Right cardiac atrium (tissue), 5 donors: ENCODE data around the gene SF3B6. TPM values are rescaled to one million over a fixed set of nuclear protein-coding genes. Genes with fewer than 3 reads are reported as not detected.
"Not testable (repeated sequence)": the region's sequence is repeated elsewhere in the genome, so short reads cannot be mapped to it uniquely, and the experiment has no call there.

Experiments
- ATAC-seq, 2 donors: fragments of 200-7000 bp; cut with Tn5 transposase; one replicate each; pipeline versions ENCODE4 v1.8.0 to v1.9.1; 2020; ENCODE audit warnings: moderate library complexity in 2 of 2, mild to moderate bottlenecking in 1 of 2
- DNase-seq, 3 donors: peaks; one replicate each; pipeline ENCODE4 v3.0.0-alpha.2; 2020
- H3K27ac ChIP-seq: one replicate; pipeline ENCODE4 v1.5.1; 2013; ENCODE audit warnings: mild to moderate bottlenecking, low read length, control low read depth, moderate library complexity
- H3K27me3 ChIP-seq: one replicate; pipeline ENCODE4 v1.6.1; 2013; ENCODE audit not compliant: control insufficient read depth, insufficient read depth
- H3K4me1 ChIP-seq: one replicate; pipeline ENCODE4 v1.6.1; 2013; ENCODE audit warnings: low read length; ENCODE audit not compliant: control insufficient read depth, insufficient read depth
- H3K4me3 ChIP-seq: one replicate; pipeline ENCODE4 v1.5.1; 2013; ENCODE audit warnings: low read length, control low read depth
- H3K9me3 ChIP-seq: one replicate; pipeline ENCODE4 v1.6.1; 2013; ENCODE audit warnings: low read length; ENCODE audit not compliant: control insufficient read depth
- WGBS: extraction: QIAGEN DNeasy Blood & Tissue Kit; methylation state at CpG from one replicate; pipeline ENCODE4 v1.1.7; 2013; 5-methylcytosine and 5-hydroxymethylcytosine counted together
- intact Hi-C, 4 donors: fragments of 100-400 bp; cut with DNase I; formaldehyde crosslinking; loops; one replicate each; pipeline versions ENCODE4 v1.11.0 to v1.14.0; 2022 to 2023
- polyA plus RNA-seq: library from polyadenylated mRNA; stranded (reverse); fragments of 200-250 nt; gene quantifications from one replicate; pipeline ENCODE4 v1.2.3, GENCODE V29; 2013
- total RNA-seq, 4 donors: library from RNA; stranded (reverse); fragmentation: NEBNext Ultra II Directional; extraction: Animal tissue kit (Norgen Biotek cat#: 25700); gene quantifications; one replicate each; pipeline ENCODE4 v1.2.1, GENCODE V29; 2021
- donor health status: healthy with polysubstance abuse.
- donor health status: DM: no; HTN: yes; CAD: no.
- donor health status: DM: no; HTN: no; CAD: no.
- donor health status: DM: no; HTN: yes; CAD: no; lungs with severe emphysema.
- donor health status: DM: yes; HTN: yes; CAD: no.

Gene SF3B6
- total and polyA plus RNA-seq, 5 donors, result 54.7 to 101 (median 58.6) TPM

DNA sequence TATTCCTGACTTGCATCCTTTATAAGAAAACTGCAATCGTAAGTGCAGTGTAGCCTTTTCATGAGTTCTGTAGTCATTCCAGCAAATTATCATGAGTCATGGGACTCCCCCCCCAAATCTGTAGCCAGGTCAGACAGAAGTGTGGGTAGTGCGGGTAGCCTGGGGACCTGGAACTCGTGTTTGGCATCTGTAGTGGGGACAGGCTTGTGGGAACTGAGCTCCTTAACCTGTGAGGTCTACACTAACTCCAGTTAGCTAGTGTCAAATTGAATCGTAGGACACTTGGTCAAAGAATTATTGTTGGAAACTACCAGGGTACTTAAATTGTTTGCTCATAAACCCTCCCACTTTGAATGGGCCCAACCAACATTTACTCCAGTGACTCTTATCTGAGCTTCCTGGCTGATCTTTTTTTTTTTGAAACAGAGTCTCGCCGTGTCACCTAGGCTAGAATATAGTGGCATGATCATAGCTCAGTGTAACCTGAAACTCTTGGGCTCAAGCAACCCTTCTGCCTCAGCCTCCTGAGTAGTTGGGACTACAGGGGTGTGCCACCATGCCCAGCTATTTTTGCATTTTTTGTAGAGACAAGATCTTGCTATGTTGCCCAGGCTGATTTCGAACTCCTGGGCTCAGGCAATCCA is 34.7 kb upstream of the SF3B6 start:
- H3K27me3 ChIP-seq, result no peaks in the 10 kb centered on the region
- no peak overlapping the region for H3K4me3 ChIP-seq
- ATAC-seq (no peak), DNase-seq (no peak)
- no peaks in the 10 kb centered on the region for H3K4me1 ChIP-seq
- intact Hi-C loops, result no loop called here
- WGBS, result 82% methylated on average over 7 of the region's 7 CpGs
- no peaks in the 10 kb centered on the region for H3K9me3 ChIP-seq
- peak overlapping the region; percentile 83 for H3K27ac ChIP-seq

DNA sequence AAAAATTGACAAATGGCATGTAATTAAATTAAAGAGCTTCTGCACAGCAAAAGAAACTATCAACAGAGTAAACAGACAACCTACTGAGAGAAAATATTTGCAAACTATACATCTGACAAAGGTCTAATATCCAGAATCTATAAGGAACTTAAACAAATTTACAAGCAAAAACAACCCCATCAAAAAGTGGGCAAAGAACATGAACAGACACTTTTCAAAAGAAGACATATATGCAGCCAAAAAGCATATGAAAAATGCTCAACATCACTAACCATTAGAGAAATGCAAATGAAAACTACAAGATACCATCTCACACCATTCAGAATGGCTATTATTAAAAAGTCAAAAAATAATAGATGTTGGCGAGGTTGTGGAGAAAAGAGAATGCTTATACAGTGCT is 33.3 kb upstream of the SF3B6 start:
- intact Hi-C loops, H3K27ac ChIP-seq, DNase-seq, H3K27me3 ChIP-seq, H3K9me3 ChIP-seq, H3K4me1 ChIP-seq, ATAC-seq, H3K4me3 ChIP-seq: not testable (repeated sequence)
- WGBS, result 100% methylated on average over 1 of the region's 1 CpG

DNA sequence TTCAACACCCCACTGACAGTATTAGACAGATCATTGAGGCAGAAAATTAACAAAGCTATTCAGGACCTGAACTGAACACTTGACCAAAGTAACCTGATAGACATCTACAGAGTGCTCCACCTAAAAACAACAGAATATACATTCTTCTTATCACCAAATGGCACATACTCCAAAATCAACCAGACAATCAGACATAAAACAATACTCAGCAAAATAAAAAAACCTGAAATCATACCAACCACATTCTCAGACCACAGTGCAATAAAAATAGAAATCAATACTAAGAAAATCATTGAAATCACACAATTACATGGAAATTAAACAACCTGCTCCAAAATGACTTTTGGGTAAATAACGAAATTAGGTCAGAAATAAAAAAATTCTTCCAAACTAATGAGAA is 31.2 kb upstream of the SF3B6 start:
- H3K27ac ChIP-seq, result no peak overlapping the region
- no peak overlapping the region for H3K4me3 ChIP-seq
- no peaks in the 10 kb centered on the region for H3K27me3 ChIP-seq
- DNase-seq, result no peak
- 94% methylated on average over 1 of the region's 1 CpG for WGBS
- intact Hi-C loops, result no loop called here
- ATAC-seq, result no peak
- no peaks in the 10 kb centered on the region for H3K4me1 ChIP-seq
- no peaks in the 10 kb centered on the region for H3K9me3 ChIP-seq

DNA sequence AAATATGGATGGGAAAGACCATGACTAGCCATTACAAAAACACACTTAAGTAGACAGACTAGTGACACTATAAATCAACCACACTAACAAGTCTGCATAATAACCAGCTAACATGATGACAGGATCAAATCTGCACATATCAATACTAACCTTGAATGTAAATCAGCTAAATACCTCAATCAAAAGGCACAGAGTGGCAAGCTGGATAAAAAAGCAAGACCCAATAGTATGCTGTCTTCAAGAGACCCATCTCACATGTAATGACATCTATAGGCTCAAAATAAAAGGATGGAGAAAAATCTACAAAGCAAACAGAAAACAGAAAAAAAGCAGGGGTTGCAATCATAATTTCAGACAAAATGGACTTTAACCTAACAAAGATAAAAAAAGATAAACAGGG is 30.7 kb upstream of the SF3B6 start:
- no peak for DNase-seq
- H3K27me3 ChIP-seq, result no peaks in the 10 kb centered on the region
- H3K4me3 ChIP-seq, result no peak overlapping the region
- no peak for ATAC-seq
- H3K9me3 ChIP-seq, result no peaks in the 10 kb centered on the region
- no peak overlapping the region for H3K27ac ChIP-seq
- intact Hi-C loops, result no loop called here
- H3K4me1 ChIP-seq, result no peaks in the 10 kb centered on the region

DNA sequence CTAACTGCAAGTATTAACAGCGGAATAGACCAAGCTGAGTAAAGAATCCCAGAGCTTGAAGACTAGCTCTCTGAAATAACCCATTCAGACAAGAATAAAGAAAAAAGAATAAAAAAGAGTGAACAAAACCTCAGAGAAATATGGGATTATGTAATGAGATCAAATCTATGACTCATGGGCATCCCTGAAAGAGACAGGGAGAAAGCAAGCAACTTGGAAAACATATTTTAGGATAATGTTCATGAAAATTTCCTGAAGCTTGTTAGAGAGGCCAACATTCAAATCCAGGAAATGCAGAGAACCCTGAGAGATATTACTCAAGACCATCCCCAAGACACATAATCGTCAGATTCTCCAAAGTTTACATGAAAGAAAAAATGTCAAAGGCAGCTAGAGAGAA is 29.7 kb upstream of the SF3B6 start:
- WGBS, result 20% methylated on average over 2 of the region's 2 CpGs
- no peak overlapping the region for H3K4me3 ChIP-seq
- DNase-seq (no peak), ATAC-seq (no peak)
- H3K9me3 ChIP-seq, result no peaks in the 10 kb centered on the region
- no peaks in the 10 kb centered on the region for H3K27me3 ChIP-seq
- intact Hi-C loops, result no loop called here
- H3K4me1 ChIP-seq, result no peaks in the 10 kb centered on the region
- H3K27ac ChIP-seq, result no peak overlapping the region

DNA sequence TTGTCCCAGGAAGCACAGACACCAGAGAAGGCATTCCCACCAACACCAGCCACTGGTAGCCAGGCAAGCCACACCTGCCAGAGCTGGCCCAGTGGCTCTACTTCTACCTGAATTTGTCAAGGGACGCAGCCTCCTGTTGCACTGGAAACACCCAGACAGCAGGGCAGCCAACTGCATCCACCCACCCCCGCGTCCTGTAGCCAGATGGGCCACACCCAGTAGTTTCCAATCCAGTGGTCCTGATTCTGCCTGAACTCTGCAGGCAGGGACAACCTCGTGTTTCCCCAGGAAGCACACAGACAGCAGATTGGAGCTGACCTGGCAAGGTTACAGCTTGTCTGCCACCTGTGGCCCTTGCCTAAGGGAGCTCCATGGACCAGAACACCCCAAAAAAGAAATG is 28.8 kb upstream of the SF3B6 start:
- WGBS, result 75% methylated on average over 4 of the region's 4 CpGs
- Histone ChIP-seq H3K27me3 (no peaks in the 10 kb centered on the region), H3K27ac (no peak overlapping the region), H3K4me3 (no peak overlapping the region), H3K9me3 (no peaks in the 10 kb centered on the region), H3K4me1 (no peaks in the 10 kb centered on the region)
- peak; percentile 40 to 79 for ATAC-seq
- no peak for DNase-seq
- intact Hi-C loops, result no loop called here

DNA sequence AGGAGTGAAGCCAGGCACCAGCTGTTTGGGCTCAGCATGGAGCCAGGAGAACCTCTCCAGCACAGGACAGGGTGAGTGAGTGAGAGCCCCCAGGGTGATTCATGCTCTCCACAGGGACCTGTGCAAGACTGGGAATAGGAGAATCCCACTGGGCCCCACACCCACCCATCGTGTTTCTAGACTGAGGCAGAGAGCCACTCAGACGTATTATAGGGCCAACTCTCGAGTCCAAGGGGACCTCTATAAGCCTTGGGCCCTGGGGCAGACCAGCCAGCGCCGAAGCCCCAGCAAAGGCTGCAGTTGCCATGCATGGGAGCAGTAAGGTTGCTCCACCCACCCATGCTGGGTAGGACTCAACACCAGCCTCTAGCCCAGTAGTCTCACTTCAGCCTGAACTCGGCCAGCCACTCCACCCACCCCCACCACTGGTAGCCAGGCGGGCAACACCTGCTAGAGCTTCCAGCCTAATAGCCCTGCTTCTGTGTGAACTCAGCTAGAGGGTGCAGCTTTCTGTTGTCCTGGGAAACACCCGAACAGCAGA is 28.1 kb upstream of the SF3B6 start:
- Histone ChIP-seq H3K9me3 (no peaks in the 10 kb centered on the region), H3K27me3 (no peaks in the 10 kb centered on the region), H3K4me3 (no peak overlapping the region), H3K27ac (no peak overlapping the region), H3K4me1 (no peaks in the 10 kb centered on the region)
- ATAC-seq, result peak in 1 of 2 donors; percentile 13
- 95% methylated on average over 8 of the region's 8 CpGs for WGBS
- DNase-seq, result no peak
- intact Hi-C loops, result no loop called here

DNA sequence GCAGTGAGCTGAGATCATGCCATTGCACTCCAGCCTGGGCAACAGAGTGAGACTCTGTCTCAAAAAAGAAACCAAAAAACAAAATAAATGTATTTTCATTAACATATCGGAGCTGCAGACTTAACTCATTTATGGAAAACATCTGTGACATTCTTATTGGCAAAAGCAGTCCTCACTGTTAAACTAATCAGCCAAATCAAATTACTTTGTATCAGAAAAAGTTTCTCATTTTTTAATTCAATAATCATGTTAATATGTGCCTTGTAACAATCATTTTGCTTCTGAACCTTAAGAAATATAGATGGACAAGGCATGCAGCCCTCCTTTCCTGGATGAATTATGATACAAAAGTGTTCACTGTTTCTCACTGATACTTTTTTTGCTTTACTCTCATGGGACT is 26.6 kb upstream of the SF3B6 start:
- Histone ChIP-seq H3K27me3 (no peaks in the 10 kb centered on the region), H3K27ac (no peak overlapping the region), H3K4me1 (no peaks in the 10 kb centered on the region), H3K4me3 (no peak overlapping the region), H3K9me3 (no peaks in the 10 kb centered on the region)
- no peak for ATAC-seq
- WGBS, result 96% methylated on average over 1 of the region's 1 CpG
- DNase-seq, result no peak
- intact Hi-C loops, result no loop called here

DNA sequence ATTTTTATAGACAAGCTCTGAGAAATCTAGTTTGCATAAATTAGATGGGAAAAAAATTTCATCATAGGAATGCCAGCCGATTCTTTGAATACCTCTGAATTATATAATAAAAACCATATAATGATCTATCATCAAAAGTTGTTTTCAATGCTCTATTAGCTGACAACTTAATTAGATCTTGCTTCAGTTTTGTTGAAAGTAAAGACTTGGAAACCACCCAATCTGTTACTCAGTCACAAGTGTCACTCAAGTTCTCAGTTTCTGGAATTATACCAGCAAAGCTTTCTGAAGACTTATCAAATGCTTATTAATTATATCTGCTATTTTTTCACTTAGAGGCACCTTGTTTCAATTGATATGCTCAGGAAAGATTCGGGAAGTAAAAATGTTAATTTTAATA is 25.9 kb upstream of the SF3B6 start:
- no peaks in the 10 kb centered on the region for H3K27me3 ChIP-seq
- no peak overlapping the region for H3K4me3 ChIP-seq
- no peak overlapping the region for H3K27ac ChIP-seq
- ATAC-seq (no peak), DNase-seq (no peak)
- 96% methylated on average over 2 of the region's 2 CpGs for WGBS
- H3K4me1 ChIP-seq, result no peaks in the 10 kb centered on the region
- intact Hi-C loops, result no loop called here
- H3K9me3 ChIP-seq, result no peaks in the 10 kb centered on the region

DNA sequence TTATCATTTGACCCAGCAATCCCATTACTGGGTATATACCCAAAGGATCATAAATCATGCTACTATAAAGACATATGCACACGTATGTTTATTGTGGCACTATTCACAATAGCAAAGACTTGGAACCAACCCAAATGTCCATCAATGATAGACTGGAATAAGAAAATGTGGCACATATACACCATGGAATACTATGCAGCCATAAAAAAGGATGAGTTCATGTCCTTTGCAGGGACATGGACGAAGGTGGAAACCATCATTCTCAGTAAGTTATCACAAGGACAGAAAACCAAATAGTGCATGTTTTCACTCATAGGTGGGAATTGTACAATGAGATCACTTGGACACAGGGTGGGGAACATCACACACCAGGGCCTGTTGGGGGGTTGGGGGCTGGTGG is 24.6 kb upstream of the SF3B6 start:
- intact Hi-C loops, DNase-seq, H3K4me1 ChIP-seq, H3K27me3 ChIP-seq, H3K9me3 ChIP-seq, H3K27ac ChIP-seq, H3K4me3 ChIP-seq, ATAC-seq: not testable (repeated sequence)
- 99% methylated on average over 2 of the region's 2 CpGs for WGBS

DNA sequence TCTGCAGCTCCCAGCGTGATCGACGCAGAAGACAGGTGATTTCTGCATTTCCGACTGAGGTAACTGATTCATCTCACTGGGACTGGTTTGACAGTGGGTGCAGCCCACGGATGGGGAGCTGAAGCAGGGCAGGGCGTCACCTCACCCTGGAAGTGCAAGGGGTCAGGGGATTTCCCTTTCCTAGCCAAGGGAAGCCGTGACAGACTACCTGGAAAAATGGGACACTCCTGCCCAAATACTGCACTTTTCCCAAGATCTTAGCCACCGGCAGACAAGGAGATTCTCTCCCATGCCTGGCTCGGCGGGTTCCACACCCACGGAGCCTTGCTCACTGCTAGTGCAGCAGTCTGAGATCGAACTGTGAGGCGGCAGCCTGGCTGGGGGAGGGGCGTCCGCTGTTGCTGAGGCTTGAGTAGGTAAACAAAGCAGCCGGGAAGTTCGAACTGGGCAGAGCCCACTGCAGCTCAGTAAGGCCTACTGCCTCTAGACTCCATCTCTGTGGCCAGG is 19.1 kb upstream of the SF3B6 start:
- intact Hi-C loops, H3K4me1 ChIP-seq, H3K9me3 ChIP-seq, H3K27me3 ChIP-seq, H3K27ac ChIP-seq, H3K4me3 ChIP-seq, ATAC-seq, DNase-seq: not testable (repeated sequence)
- WGBS, result 87% methylated on average over 17 of the region's 17 CpGs

DNA sequence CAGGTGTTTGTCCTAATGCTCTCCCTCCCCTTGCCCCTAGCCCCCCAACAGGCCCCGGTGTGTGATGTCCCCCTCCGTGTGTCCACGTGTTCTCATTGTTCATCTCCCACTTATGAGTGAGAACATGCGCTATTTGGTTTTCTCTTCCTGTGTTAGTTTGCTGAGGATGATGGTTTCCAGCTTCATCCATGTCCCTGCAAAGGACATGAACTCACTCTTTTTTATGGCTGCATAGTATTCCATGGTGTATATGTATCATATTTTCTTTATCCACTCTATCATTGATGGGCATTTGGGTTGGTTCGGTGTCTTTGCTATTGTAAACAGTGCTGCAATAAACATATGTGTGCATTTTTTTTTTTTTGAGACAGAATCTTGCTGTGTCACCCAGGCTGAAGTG is 17.1 kb upstream of the SF3B6 start:
- H3K4me1 ChIP-seq, DNase-seq, H3K27me3 ChIP-seq, H3K27ac ChIP-seq, H3K4me3 ChIP-seq, intact Hi-C loops, H3K9me3 ChIP-seq, ATAC-seq: not testable (repeated sequence)
- WGBS, result 98% methylated on average over 5 of the region's 5 CpGs
